Gastroesophageal sphincter (tissue), 4 donors: ENCODE data around the gene NTRK1. TPM values are rescaled to one million over a fixed set of nuclear protein-coding genes. Genes with fewer than 3 reads are reported as not detected.

Source experiments
- ATAC-seq: fragments of 150-250 bp; one replicate; pipeline ENCODE4 v1.9.1; 2016; ENCODE audit warnings: mild to moderate bottlenecking, moderate library complexity
- H3K27ac ChIP-seq, 4 donors: fragments of 200-600 bp; sonication (generic) in 3 of 4; 1 replicate in 3 of 4; 2 replicates in 1 of 4; pipeline ENCODE4 v1.5.1; 2016 to 2019
- H3K27me3 ChIP-seq: fragments of 200-600 bp; sonication (generic); one replicate; pipeline ENCODE4 v1.5.1; 2019
- H3K36me3 ChIP-seq, 2 donors: fragments of 200-600 bp; sonication (generic); one replicate each; pipeline ENCODE4 v1.5.1; 2019; ENCODE audit warnings: control low read depth in 1 of 2
- H3K4me1 ChIP-seq, 3 donors: fragments of 200-600 bp; sonication (generic); 1 replicate in 2 of 3; 2 replicates in 1 of 3; pipeline ENCODE4 v1.5.1; 2016 to 2019; ENCODE audit warnings: control low read depth in 2 of 3
- H3K4me3 ChIP-seq, 2 donors: fragments of 200-600 bp; sonication (generic); one replicate each; pipeline ENCODE4 v1.5.1; 2019; ENCODE audit warnings: mild to moderate bottlenecking in 1 of 2, moderate library complexity in 1 of 2
- H3K9me3 ChIP-seq, 3 donors: fragments of 200-600 bp; sonication (generic); one replicate each; pipeline ENCODE4 v1.5.1; 2017 to 2019; ENCODE audit warnings: control low read depth in 2 of 3
- CTCF ChIP-seq, 4 experiments: fragments of 200-600 bp in 2 of 4; fragments of 450-650 bp in 2 of 4; sonication (generic) in 1 of 4; IDR thresholded peaks; one replicate each; pipeline ENCODE4 v1.5.1; 2017 to 2019; ENCODE audit warnings: antibody characterized with exemption in 4 of 4, mild to moderate bottlenecking in 2 of 4, moderate library complexity in 2 of 4
- EP300 ChIP-seq: sonication (generic); formaldehyde crosslinking; IDR thresholded peaks from one replicate; pipeline ENCODE4 v1.6.1; 2017; ENCODE audit warnings: antibody characterized with exemption, mild to moderate bottlenecking
- POLR2A ChIP-seq, 2 donors: fragments of 450-650 bp; IDR thresholded peaks; one replicate each; pipeline ENCODE4 v1.6.1; 2017; ENCODE audit warnings: antibody characterized with exemption in 2 of 2, mild to moderate bottlenecking in 2 of 2, moderate library complexity in 1 of 2
- POLR2AphosphoS5 ChIP-seq: sonication (generic); formaldehyde crosslinking; IDR thresholded peaks from one replicate; pipeline ENCODE4 v1.6.1; 2017; ENCODE audit warnings: antibody characterized with exemption
- WGBS, 2 donors: methylation state at CpG; one replicate each; pipeline ENCODE4 v1.1.5; 2018; ENCODE audit warnings: low coverage in 1 of 2; 5-methylcytosine and 5-hydroxymethylcytosine counted together
- total RNA-seq, 4 donors: library from RNA; depleted of rRNA; stranded (reverse); fragments of >200 nt; gene quantifications; one replicate each; pipeline ENCODE4 v1.1.0, GENCODE V29; 2016

The NTRK1 gene
- total RNA-seq, 4 donors from 2014 or later, result 0.23 to 4.4 (median 0.72) TPM

- ATAC-seq, result no peak
- TF ChIP-seq CTCF (IDR thresholded peaks at IDR 0.05) (no peak), EP300 (no peak), POLR2AphosphoS5 (no peak), POLR2A (IDR thresholded peaks at IDR 0.05) (no peak)
- no peaks in the 10 kb centered on the region for H3K36me3 ChIP-seq
- H3K4me3 ChIP-seq, result no peak overlapping the region
- peaks cover 53% of the 10 kb centered on the region for H3K27me3 ChIP-seq
- no peak overlapping the region for H3K27ac ChIP-seq
- no peaks in the 10 kb centered on the region for H3K9me3 ChIP-seq
- no CpG with 5 or more reads among the region's 5 CpGs for WGBS, 2 donors
- no peaks in the 10 kb centered on the region for H3K4me1 ChIP-seq
Observed at GRCh38 chr1:156875341-156875615, 14.6 kb downstream of the NTRK1 start.

GRCh38 chr1:156876281-156876680 lies 15.6 kb downstream of the NTRK1 start:
- no peak overlapping the region for H3K4me3 ChIP-seq
- no peaks in the 10 kb centered on the region for H3K36me3 ChIP-seq
- H3K27me3 ChIP-seq, result peaks cover 60% of the 10 kb centered on the region
- H3K9me3 ChIP-seq, result no peaks in the 10 kb centered on the region
- H3K4me1 ChIP-seq, result no peaks in the 10 kb centered on the region
- TF ChIP-seq POLR2AphosphoS5 (no peak), CTCF (IDR thresholded peaks at IDR 0.05) (no peak)
- H3K27ac ChIP-seq, result no peak overlapping the region
- WGBS, 2 donors, result 42% methylated on average over 6 of the region's 21 CpGs; no CpG with 5 or more reads in 1 of the 2 donors
- ATAC-seq, result no peak

DNA sequence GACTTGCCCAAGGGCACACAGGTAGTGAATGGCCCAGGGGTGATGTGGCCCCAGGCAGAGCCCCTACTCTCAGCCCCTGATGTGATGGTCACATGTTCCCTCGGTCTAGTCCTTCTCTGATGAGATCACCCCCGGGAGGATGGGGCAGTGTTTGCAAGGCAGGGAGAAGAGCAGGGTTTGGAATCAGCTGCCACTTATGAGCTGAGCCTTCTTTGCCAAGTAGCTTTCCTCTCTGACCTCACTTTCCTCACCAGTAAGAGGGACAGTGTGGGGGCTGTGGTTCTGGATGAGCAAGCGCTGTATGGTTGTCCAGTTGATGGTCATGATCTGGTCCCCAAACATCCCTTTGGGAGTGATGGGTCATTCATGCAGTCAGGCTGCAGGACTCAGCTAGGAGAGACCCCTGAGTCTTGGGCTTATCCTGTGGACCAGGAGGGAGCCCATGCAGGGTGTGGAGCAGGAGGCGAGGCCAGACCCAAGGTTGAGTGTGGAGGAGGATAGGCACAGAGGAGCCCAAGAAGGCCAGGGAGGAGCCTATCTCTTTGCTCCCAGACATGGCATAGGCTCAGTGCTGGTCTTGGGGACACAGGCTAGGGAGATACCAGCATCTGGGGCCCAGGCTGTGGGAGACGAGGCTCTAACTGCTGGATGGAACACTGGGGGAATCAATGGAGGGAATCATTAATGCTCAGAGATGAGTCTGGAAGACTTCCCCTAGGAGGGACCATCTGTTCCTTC lies 16.9 kb downstream of the NTRK1 start:
- TF ChIP-seq POLR2A (IDR thresholded peaks at IDR 0.05), result no peak
- 54 to 90% methylated on average over 2 of the region's 5 CpGs for WGBS, 2 donors
- Histone ChIP-seq H3K4me3 (no peak overlapping the region), H3K27me3 (peaks cover 73% of the 10 kb centered on the region), H3K27ac (no peak overlapping the region), H3K9me3 (no peaks in the 10 kb centered on the region), H3K36me3 (no peaks in the 10 kb centered on the region), H3K4me1 (no peaks in the 10 kb centered on the region)
- ATAC-seq, result no peak

GRCh38 chr1:156879876-156880275 lies 19.2 kb downstream of the NTRK1 start:
- Histone ChIP-seq H3K27me3 (peaks cover 91% of the 10 kb centered on the region), H3K4me3 (no peak overlapping the region), H3K9me3 (no peaks in the 10 kb centered on the region), H3K4me1 (no peaks in the 10 kb centered on the region), H3K36me3 (no peaks in the 10 kb centered on the region), H3K27ac (no peak overlapping the region)
- TF ChIP-seq POLR2AphosphoS5 (no peak), EP300 (no peak), POLR2A (IDR thresholded peaks at IDR 0.05) (no peak), CTCF (IDR thresholded peaks at IDR 0.05) (no peak)
- no peak for ATAC-seq
- 73% methylated on average over 4 of the region's 21 CpGs; no CpG with 5 or more reads in 1 of the 2 donors for WGBS, 2 donors

DNA sequence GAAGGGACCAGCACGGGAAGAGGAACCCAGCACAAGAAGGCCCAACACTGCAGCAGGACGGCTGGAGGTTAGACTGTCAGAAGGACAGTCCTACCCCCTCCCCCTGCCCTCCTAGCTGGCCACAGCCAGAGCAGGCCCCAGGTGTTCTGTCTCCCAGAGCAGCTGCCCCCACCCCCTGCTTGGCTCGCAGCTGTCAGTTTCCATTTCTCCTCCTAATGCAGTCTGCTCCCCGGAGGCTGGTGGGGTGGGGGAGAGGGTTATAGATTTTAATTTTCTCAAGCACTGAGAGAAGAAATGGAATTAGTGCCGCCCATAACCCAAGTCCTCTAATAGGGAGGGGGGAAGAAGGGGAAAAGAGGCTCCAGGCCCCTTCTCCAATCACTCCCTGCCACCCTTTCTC lies 19.8 kb downstream of the NTRK1 start:
- Histone ChIP-seq H3K4me1 (no peaks in the 10 kb centered on the region), H3K36me3 (no peaks in the 10 kb centered on the region), H3K27me3 (peaks cover 86% of the 10 kb centered on the region), H3K27ac (no peak overlapping the region), H3K9me3 (no peaks in the 10 kb centered on the region), H3K4me3 (no peak overlapping the region)
- ATAC-seq, result no peak
- no peak for TF ChIP-seq CTCF (IDR thresholded peaks at IDR 0.05)
- no peak for TF ChIP-seq EP300
- no peak for TF ChIP-seq POLR2A (IDR thresholded peaks at IDR 0.05)
- TF ChIP-seq POLR2AphosphoS5, result no peak
- 100% methylated on average over 1 of the region's 5 CpGs for WGBS, 2 donors
